Suprapubic skin (tissue), 4 donors: ENCODE measurements around the gene ZNF197. TPM values are rescaled to one million over a fixed set of nuclear protein-coding genes. Genes with fewer than 3 reads are reported as not detected.
A peak's percentile ranks its signal among the peaks of the same experiment; 100 is the strongest.

ENCODE experiments used
- DNase-seq, 2 donors: peaks; one replicate each; pipeline ENCODE4 v3.0.0-alpha.2; 2019; ENCODE audit warnings: low spot score in 2 of 2
- H3K27ac ChIP-seq: fragments of 200-600 bp; sonication (generic); one replicate; pipeline ENCODE4 v1.5.1; 2019
- H3K27me3 ChIP-seq: fragments of 200-600 bp; sonication (generic); one replicate; pipeline ENCODE4 v1.5.1; 2019
- H3K36me3 ChIP-seq: fragments of 200-600 bp; sonication (generic); one replicate; pipeline ENCODE4 v1.5.1; 2019
- H3K4me1 ChIP-seq: fragments of 200-600 bp; sonication (generic); one replicate; pipeline ENCODE4 v1.5.1; 2019
- H3K4me3 ChIP-seq: fragments of 200-600 bp; sonication (generic); one replicate; pipeline ENCODE4 v1.5.1; 2019; ENCODE audit warnings: mild to moderate bottlenecking
- H3K9me3 ChIP-seq: fragments of 200-600 bp; sonication (generic); one replicate; pipeline ENCODE4 v1.5.1; 2019
- EP300 ChIP-seq: sonication (generic); formaldehyde crosslinking; IDR thresholded peaks from one replicate; pipeline ENCODE4 v1.6.1; 2017; ENCODE audit warnings: antibody characterized with exemption
- POLR2A ChIP-seq, 2 donors: fragments of 450-650 bp; IDR thresholded peaks; one replicate each; pipeline ENCODE4 v1.6.1; 2017; ENCODE audit warnings: antibody characterized with exemption in 2 of 2, mild to moderate bottlenecking in 2 of 2, moderate library complexity in 2 of 2
- POLR2AphosphoS5 ChIP-seq, 3 donors: sonication (generic); formaldehyde crosslinking; IDR thresholded peaks; one replicate each; pipeline ENCODE4 v1.6.1; 2017; ENCODE audit warnings: antibody characterized with exemption in 3 of 3
- WGBS: methylation state at CpG from one replicate; pipeline ENCODE4 v1.1.5; 2018; 5-methylcytosine and 5-hydroxymethylcytosine counted together
- total RNA-seq, 4 donors: library from RNA; depleted of rRNA; stranded (reverse); fragments of >200 nt; gene quantifications; one replicate each; pipeline ENCODE4 v1.1.0, GENCODE V29; 2016
- TF ChIP-seq, protein P1 (sequence below), 2 donors: fragments of 200-600 bp in 1 of 2; fragments of 450-650 bp in 1 of 2; sonication (generic) in 1 of 2; IDR thresholded peaks; one replicate each; pipeline ENCODE4 v1.5.1; 2016 to 2019; ENCODE audit warnings: antibody characterized with exemption in 2 of 2, mild to moderate bottlenecking in 1 of 2, moderate library complexity in 1 of 2

Gene ZNF197
- total RNA-seq, 4 donors from 2014 or later: 10.2 to 17.0 (median 14.9) TPM

DNA sequence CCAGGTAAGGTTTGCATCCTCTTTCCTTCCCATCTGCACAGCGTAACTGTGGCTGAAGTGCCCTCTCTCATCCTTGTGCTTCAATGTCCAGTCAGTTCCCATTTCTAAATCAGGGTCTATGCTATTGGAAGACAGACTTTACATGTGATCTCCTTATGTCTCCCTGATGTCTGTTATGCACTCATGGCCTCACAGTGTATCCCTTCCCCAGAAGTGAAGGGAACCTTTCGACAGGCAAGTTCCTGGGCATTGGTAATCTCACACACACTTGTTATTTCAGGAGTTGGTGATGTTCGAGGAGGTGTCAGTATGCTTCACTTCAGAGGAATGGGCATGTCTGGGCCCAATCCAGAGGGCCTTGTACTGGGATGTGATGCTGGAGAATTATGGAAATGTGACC is 7.4 kb downstream of the ZNF197 start:
- DNase-seq: no peak
- Histone ChIP-seq H3K36me3 (peaks cover 75% of the 10 kb centered on the region), H3K4me3 (no peak overlapping the region), H3K27ac (no peak overlapping the region), H3K4me1 (peaks cover 7% of the 10 kb centered on the region), H3K9me3 (peaks cover 5% of the 10 kb centered on the region), H3K27me3 (no peaks in the 10 kb centered on the region)
- WGBS: 97% methylated on average over 3 of the region's 3 CpGs
- no peak for TF ChIP-seq POLR2A (IDR thresholded peaks at IDR 0.05)
- TF ChIP-seq EP300: no peak
- TF ChIP-seq, protein P1, sequence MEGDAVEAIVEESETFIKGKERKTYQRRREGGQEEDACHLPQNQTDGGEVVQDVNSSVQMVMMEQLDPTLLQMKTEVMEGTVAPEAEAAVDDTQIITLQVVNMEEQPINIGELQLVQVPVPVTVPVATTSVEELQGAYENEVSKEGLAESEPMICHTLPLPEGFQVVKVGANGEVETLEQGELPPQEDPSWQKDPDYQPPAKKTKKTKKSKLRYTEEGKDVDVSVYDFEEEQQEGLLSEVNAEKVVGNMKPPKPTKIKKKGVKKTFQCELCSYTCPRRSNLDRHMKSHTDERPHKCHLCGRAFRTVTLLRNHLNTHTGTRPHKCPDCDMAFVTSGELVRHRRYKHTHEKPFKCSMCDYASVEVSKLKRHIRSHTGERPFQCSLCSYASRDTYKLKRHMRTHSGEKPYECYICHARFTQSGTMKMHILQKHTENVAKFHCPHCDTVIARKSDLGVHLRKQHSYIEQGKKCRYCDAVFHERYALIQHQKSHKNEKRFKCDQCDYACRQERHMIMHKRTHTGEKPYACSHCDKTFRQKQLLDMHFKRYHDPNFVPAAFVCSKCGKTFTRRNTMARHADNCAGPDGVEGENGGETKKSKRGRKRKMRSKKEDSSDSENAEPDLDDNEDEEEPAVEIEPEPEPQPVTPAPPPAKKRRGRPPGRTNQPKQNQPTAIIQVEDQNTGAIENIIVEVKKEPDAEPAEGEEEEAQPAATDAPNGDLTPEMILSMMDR (IDR thresholded peaks at IDR 0.05): no peak
- TF ChIP-seq POLR2AphosphoS5 (IDR thresholded peaks at IDR 0.05): no peak

DNA sequence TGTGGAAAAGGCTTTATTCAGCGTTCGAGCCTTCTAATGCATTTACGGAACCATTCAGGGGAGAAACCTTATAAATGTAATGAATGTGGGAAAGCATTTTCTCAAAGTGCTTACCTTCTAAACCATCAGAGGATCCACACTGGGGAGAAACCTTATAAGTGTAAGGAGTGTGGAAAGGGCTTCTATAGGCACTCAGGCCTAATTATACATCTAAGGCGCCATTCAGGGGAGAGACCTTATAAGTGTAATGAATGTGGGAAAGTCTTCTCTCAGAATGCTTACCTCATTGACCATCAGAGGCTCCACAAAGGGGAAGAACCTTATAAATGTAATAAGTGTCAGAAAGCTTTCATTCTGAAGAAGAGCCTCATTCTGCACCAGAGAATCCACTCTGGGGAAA is 17.5 kb downstream of the ZNF197 start:
- no peak for TF ChIP-seq EP300
- no peak for TF ChIP-seq POLR2AphosphoS5 (IDR thresholded peaks at IDR 0.05)
- no peak for TF ChIP-seq POLR2A (IDR thresholded peaks at IDR 0.05)
- TF ChIP-seq, protein P1 (IDR thresholded peaks at IDR 0.05): no peak
- DNase-seq: no peak
- Histone ChIP-seq H3K4me3 (no peak overlapping the region), H3K9me3 (peaks cover 35% of the 10 kb centered on the region), H3K4me1 (no peaks in the 10 kb centered on the region), H3K27me3 (no peaks in the 10 kb centered on the region), H3K27ac (no peak overlapping the region), H3K36me3 (peaks cover 62% of the 10 kb centered on the region)
- WGBS: 100% methylated on average over 4 of the region's 4 CpGs

DNA sequence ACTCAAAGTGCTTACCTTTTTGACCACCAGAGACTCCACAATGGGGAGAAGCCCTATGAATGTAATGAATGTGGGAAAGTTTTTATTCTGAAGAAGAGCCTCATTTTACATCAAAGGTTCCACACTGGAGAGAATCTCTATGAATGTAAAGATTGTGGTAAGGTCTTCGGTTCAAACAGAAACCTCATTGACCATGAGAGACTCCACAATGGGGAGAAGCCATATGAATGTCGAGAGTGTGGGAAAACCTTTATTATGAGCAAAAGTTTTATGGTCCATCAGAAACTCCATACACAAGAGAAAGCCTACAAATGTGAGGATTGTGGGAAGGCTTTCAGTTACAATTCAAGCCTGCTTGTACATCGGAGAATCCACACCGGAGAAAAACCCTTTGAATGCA is 18.2 kb downstream of the ZNF197 start:
- Histone ChIP-seq H3K4me3 (no peak overlapping the region), H3K27me3 (no peaks in the 10 kb centered on the region), H3K9me3 (peaks cover 35% of the 10 kb centered on the region), H3K36me3 (peaks cover 55% of the 10 kb centered on the region), H3K27ac (no peak overlapping the region), H3K4me1 (peaks cover under 1% of the 10 kb centered on the region)
- TF ChIP-seq POLR2AphosphoS5 (IDR thresholded peaks at IDR 0.05) (no peak), EP300 (no peak), POLR2A (IDR thresholded peaks at IDR 0.05) (no peak)
- TF ChIP-seq, protein P1 (IDR thresholded peaks at IDR 0.05): no peak
- whole genome bisulfite sequencing: 94% methylated on average over 4 of the region's 4 CpGs
- DNase-seq: no peak

DNA sequence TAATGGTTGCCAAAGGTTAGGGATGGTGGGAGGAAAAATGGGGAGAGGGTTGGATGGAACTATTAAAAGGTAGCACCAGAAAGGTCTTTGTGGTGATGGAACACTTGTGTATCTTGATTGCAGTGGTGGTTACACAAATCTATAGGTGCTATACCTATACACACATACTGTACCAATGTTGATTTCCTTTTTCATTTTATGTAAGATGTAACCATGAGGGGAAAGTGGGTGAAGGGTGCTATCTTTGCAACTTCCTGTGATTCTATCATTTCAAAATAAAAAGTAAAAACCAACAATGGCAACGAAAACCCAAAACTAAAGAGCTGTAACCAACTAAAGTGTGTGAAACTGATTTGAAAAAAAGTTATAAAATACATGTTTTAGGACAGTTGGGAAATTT is 22.9 kb downstream of the ZNF197 start:
- H3K9me3 ChIP-seq: peaks cover 15% of the 10 kb centered on the region
- no peaks in the 10 kb centered on the region for H3K27me3 ChIP-seq
- no peak overlapping the region for H3K4me3 ChIP-seq
- WGBS: 84% methylated on average over 1 of the region's 1 CpG
- DNase-seq: no peak
- peaks cover 29% of the 10 kb centered on the region for H3K36me3 ChIP-seq
- no peak overlapping the region for H3K27ac ChIP-seq
- TF ChIP-seq POLR2A (IDR thresholded peaks at IDR 0.05) (no peak), POLR2AphosphoS5 (IDR thresholded peaks at IDR 0.05) (no peak), EP300 (no peak)
- TF ChIP-seq, protein P1 (IDR thresholded peaks at IDR 0.05): no peak
- H3K4me1 ChIP-seq: peaks cover 16% of the 10 kb centered on the region

DNA sequence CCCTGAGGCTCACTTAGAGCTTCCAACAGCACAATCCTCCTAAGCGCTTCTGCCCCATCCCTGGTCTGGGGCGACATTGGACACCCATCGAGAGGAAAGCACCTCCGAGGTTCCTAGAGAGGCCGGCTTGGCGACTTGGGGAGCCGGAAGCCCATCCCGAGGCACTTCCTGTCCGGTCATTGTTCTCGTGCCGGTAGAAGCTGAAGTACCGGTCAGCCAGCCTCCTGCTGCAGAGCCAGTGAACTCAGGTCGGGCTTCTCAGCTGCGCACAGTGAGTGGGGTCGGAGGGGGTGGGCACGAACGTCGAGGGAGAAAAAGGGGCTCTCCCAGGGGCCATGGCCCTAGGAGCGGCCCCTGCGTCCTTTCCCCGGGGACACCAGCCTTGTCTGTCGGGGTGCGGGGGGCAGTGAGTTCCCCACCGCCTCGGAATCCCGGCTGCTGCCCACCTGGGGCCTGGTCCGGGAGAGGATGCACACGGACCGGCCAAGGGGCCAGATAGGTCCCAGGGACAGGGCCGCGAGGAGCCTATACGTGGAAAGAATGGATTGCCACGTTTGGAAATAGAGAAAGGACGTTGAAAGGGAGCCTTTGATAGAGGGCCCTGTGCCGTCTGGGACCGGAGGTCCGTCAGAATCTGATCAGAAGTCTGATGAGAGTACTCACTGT is 23.9 kb downstream of the ZNF197 start, which contains the start of gene ZNF35:
Gene ZNF35, plus strand, starts transcription at position 169 of the 666 bp plus-strand sequence. CDS start 2,336 bp downstream, outside the sequence.
- H3K4me3 ChIP-seq: peak within 1 kb of the TSS; percentile 96
- TF ChIP-seq POLR2A (IDR thresholded peaks at IDR 0.05) (no peak), EP300 (no peak), POLR2AphosphoS5 (IDR thresholded peaks at IDR 0.05) (no peak)
- TF ChIP-seq, protein P1 (IDR thresholded peaks at IDR 0.05): no peak
- WGBS: 2% methylated on average over 28 of the region's 37 CpGs
- peak; percentile 81 to 89 for DNase-seq
- H3K27ac ChIP-seq: peak within 1 kb of the TSS; percentile 75
- H3K27me3 ChIP-seq: no peaks in the 10 kb centered on the region
- H3K36me3 ChIP-seq: peaks cover 31% of the 10 kb centered on the region
- H3K4me1 ChIP-seq: peaks cover 16% of the 10 kb centered on the region
- H3K9me3 ChIP-seq: peaks cover 6% of the 10 kb centered on the region
